IMR-90 (cell line): Measurements from ENCODE around the gene ZBTB25. TPM values are rescaled to one million over a fixed set of nuclear protein-coding genes. Genes with fewer than 3 reads are reported as not detected.

Source experiments
- ATAC-seq: fragments of 200-7000 bp; cut with Tn5 transposase; 2 replicates; pipeline ENCODE4 v1.9.1; 2020; ENCODE audit warnings: low read depth, mild to moderate bottlenecking, moderate library complexity
- BruUV-seq: library from RNA; stranded (reverse); fragments of 400-500 nt; replicated peaks from 2 replicates; lab custom pipeline; 2021; lab: Mats Ljungman, UMichigan
- CTCF ChIA-PET: fragments of 300-600 bp; formaldehyde crosslinking; extraction: SDS; loops from one replicate; lab custom pipeline; 2021; ENCODE audit warnings: antibody characterized with exemption; lab: Yijun Ruan, JAX
- POLR2A ChIA-PET: fragments of 300-600 bp; sonication (Branson Sonifier 250); formaldehyde crosslinking; loops from one replicate; lab custom pipeline; 2022; ENCODE audit warnings: antibody characterized with exemption; ENCODE audit not compliant: unreplicated experiment; lab: Charles Lee
- DNase-seq: peaks from one replicate; pipeline ENCODE4 v3.0.0; 2013
- H2AFZ ChIP-seq: replicated peaks from 2 replicates; pipeline ENCODE3; 2013; ENCODE audit warnings: low read length, mild to moderate bottlenecking; ENCODE audit not compliant: poor library complexity
- H2AK5ac ChIP-seq: 2 replicates; pipeline ENCODE4 v1.6.1; 2013; ENCODE audit warnings: low read depth, low read length, inconsistent platforms
- H2AK9ac ChIP-seq: replicated peaks from 2 replicates; pipeline ENCODE3; 2013; ENCODE audit warnings: mild to moderate bottlenecking, low read depth, low read length, moderate library complexity; ENCODE audit not compliant: poor library complexity
- H2BK120ac ChIP-seq: 2 replicates; pipeline ENCODE4 v1.6.1; 2013; ENCODE audit warnings: low read depth, low read length, inconsistent platforms
- H2BK15ac ChIP-seq: 3 replicates; pipeline ENCODE4 v1.6.1; 2013; ENCODE audit warnings: low read depth, low read length, inconsistent platforms
- H2BK20ac ChIP-seq: 2 replicates; pipeline ENCODE4 v1.6.1; 2013; ENCODE audit warnings: low read depth, mild to moderate bottlenecking, inconsistent platforms, low read length, moderate library complexity
- H2BK5ac ChIP-seq: 2 replicates; pipeline ENCODE4 v1.6.1; 2013; ENCODE audit warnings: mild to moderate bottlenecking, low read depth, low read length, inconsistent platforms; ENCODE audit not compliant: poor library complexity, severe bottlenecking
- H3K14ac ChIP-seq: replicated peaks from 2 replicates; pipeline ENCODE4 v1.6.1; 2013; ENCODE audit warnings: low read depth, low read length, inconsistent platforms
- H3K18ac ChIP-seq: 2 replicates; pipeline ENCODE4 v1.6.1; 2013; ENCODE audit warnings: low read depth, low read length, control low read depth
- H3K23ac ChIP-seq: 2 replicates; pipeline ENCODE4 v1.6.1; 2013; ENCODE audit warnings: low read depth, low read length, inconsistent platforms
- H3K27ac ChIP-seq: 2 replicates; pipeline ENCODE4 v1.5.1; 2013; ENCODE audit warnings: mild to moderate bottlenecking, control low read depth, low read length; ENCODE audit not compliant: insufficient read depth
- H3K27me3 ChIP-seq: 2 replicates; pipeline ENCODE4 v1.6.1; 2013; ENCODE audit warnings: low read length; ENCODE audit not compliant: control insufficient read depth, insufficient read depth
- H3K36me3 ChIP-seq: 2 replicates; pipeline ENCODE4 v1.6.1; 2013; ENCODE audit warnings: low read length, mixed read lengths; ENCODE audit not compliant: control insufficient read depth, insufficient read depth
- H3K4ac ChIP-seq: 2 replicates; pipeline ENCODE4 v1.6.1; 2013; ENCODE audit warnings: low read depth, low read length, inconsistent platforms
- H3K4me1 ChIP-seq: 2 replicates; pipeline ENCODE4 v1.6.1; 2013; ENCODE audit warnings: low read length, mixed read lengths; ENCODE audit not compliant: control insufficient read depth, insufficient read depth
- H3K4me2 ChIP-seq: 2 replicates; pipeline ENCODE4 v1.6.1; 2013; ENCODE audit warnings: low read depth, mild to moderate bottlenecking, control low read depth, low read length, moderate library complexity
- H3K4me3 ChIP-seq: 2 replicates; pipeline ENCODE4 v1.5.1; 2013; ENCODE audit warnings: low read depth, mild to moderate bottlenecking, control low read depth, low read length, moderate library complexity; ENCODE audit not compliant: insufficient read depth
- H3K56ac ChIP-seq: 2 replicates; pipeline ENCODE4 v1.6.1; 2013; ENCODE audit warnings: low read length, inconsistent platforms; ENCODE audit not compliant: insufficient read depth; ENCODE audit errors: extremely low read depth
- H3K79me1 ChIP-seq, 2 experiments: 2 replicates each; pipeline ENCODE4 v1.6.1; 2013; ENCODE audit warnings: low read length in 2 of 2, inconsistent platforms in 1 of 2, low read depth in 1 of 2
- H3K9ac ChIP-seq: 2 replicates; pipeline ENCODE4 v1.6.1; 2013; ENCODE audit warnings: low read depth, low read length, control low read depth
- H3K9me1 ChIP-seq: 2 replicates; pipeline ENCODE4 v1.6.1; 2013; ENCODE audit warnings: low read length, inconsistent platforms; ENCODE audit not compliant: insufficient read depth
- H3K9me3 ChIP-seq: 2 replicates; pipeline ENCODE4 v1.6.1; 2013; ENCODE audit warnings: low read length; ENCODE audit not compliant: control insufficient read depth, insufficient read depth
- H4K20me1 ChIP-seq: 2 replicates; pipeline ENCODE4 v1.6.1; 2013; ENCODE audit warnings: low read length, inconsistent platforms; ENCODE audit not compliant: insufficient read depth
- H4K5ac ChIP-seq: 2 replicates; pipeline ENCODE4 v1.6.1; 2013; ENCODE audit warnings: mild to moderate bottlenecking, low read depth, low read length, control low read depth
- H4K8ac ChIP-seq, 2 experiments: 2 replicates each; pipeline ENCODE4 v1.6.1; 2013; ENCODE audit warnings: low read depth in 2 of 2, low read length in 2 of 2, control low read depth in 1 of 2, inconsistent platforms in 1 of 2
- H4K91ac ChIP-seq: 2 replicates; pipeline ENCODE4 v1.6.1; 2013; ENCODE audit warnings: low read depth, low read length, inconsistent platforms; ENCODE audit not compliant: insufficient read depth
- BHLHE40 ChIP-seq: fragments of 150-350 bp; IDR thresholded peaks from 2 replicates; pipeline ENCODE4 v1.6.1; 2016; ENCODE audit warnings: mild to moderate bottlenecking, low read depth, low read length
- CEBPB ChIP-seq: IDR thresholded peaks from 2 replicates; pipeline ENCODE4 v1.6.1; 2012; ENCODE audit warnings: low read depth, low read length, improper control_type of control experiment
- CHD1 ChIP-seq: IDR thresholded peaks from 2 replicates; pipeline ENCODE4 v1.6.1; 2012; ENCODE audit warnings: low read depth, low read length, improper control_type of control experiment
- FOS ChIP-seq: fragments of 150-350 bp; IDR thresholded peaks from 2 replicates; pipeline ENCODE4 v1.6.1; 2016; ENCODE audit warnings: low read depth, low read length
- MAFK ChIP-seq: IDR thresholded peaks from 2 replicates; pipeline ENCODE4 v1.6.1; 2012; ENCODE audit warnings: low read depth, low read length, improper control_type of control experiment
- MAZ ChIP-seq: IDR thresholded peaks from 2 replicates; pipeline ENCODE4 v1.6.1; 2012; ENCODE audit warnings: low read depth, mild to moderate bottlenecking, low read length, improper control_type of control experiment, moderate library complexity, borderline replicate concordance
- MXI1 ChIP-seq: IDR thresholded peaks from 2 replicates; pipeline ENCODE4 v1.6.1; 2012; ENCODE audit warnings: low read depth, mild to moderate bottlenecking, low read length, moderate library complexity, borderline replicate concordance
- NFE2L2 ChIP-seq: fragments of 150-350 bp; IDR thresholded peaks from 2 replicates; pipeline ENCODE4 v1.6.1; 2016; ENCODE audit warnings: low read depth, mild to moderate bottlenecking, low read length
- POLR2A ChIP-seq: IDR thresholded peaks from 2 replicates; pipeline ENCODE4 v1.6.1; 2012; ENCODE audit warnings: mild to moderate bottlenecking, low read depth, low read length
- RAD21 ChIP-seq: IDR thresholded peaks from 2 replicates; pipeline ENCODE4 v1.6.1; 2012; ENCODE audit warnings: low read length, improper control_type of control experiment
- RCOR1 ChIP-seq: IDR thresholded peaks from 2 replicates; pipeline ENCODE4 v1.6.1; 2012; ENCODE audit warnings: mild to moderate bottlenecking, low read length, improper control_type of control experiment; ENCODE audit not compliant: insufficient replicate concordance
- RFX5 ChIP-seq: IDR thresholded peaks from 2 replicates; pipeline ENCODE4 v1.8.0; 2012; ENCODE audit warnings: low read depth, mild to moderate bottlenecking, low read length, moderate library complexity
- SMC3 ChIP-seq: fragments of 150-350 bp; IDR thresholded peaks from 2 replicates; pipeline ENCODE4 v1.6.1; 2016; ENCODE audit warnings: low read depth, mild to moderate bottlenecking, antibody characterized with exemption, low read length, moderate library complexity
- WGBS, 2 experiments: methylation state at CpG; one replicate each; pipeline versions ENCODE4 v1.1.5 to v1.1.7; 2013; ENCODE audit warnings: missing lambda C conversion rate in 2 of 2; ENCODE audit not compliant: insufficient read length in 1 of 2; ENCODE audit errors: extremely low coverage in 2 of 2; 5-methylcytosine and 5-hydroxymethylcytosine counted together
- dilution Hi-C: fragments of 300-500 bp; cut with HindIII; formaldehyde crosslinking; loops from one replicate; pipeline ENCODE4 v1.14.3; 2018; ENCODE audit warnings: low sequenced_read_pairs; ENCODE audit not compliant: unreplicated experiment
- in situ Hi-C: fragments of 300-500 bp; cut with MboI; formaldehyde crosslinking; loops from 3 replicates; pipeline ENCODE4 v1.14.3; 2019; ENCODE audit warnings: low sequenced_read_pairs, inconsistent platforms, mixed read lengths
- intact Hi-C: fragments of 100-400 bp; cut with micrococcal nuclease; formaldehyde crosslinking; loops from 2 replicates; pipeline ENCODE4 v1.10.0; 2022
- polyA plus RNA-seq, 3 experiments: library from polyadenylated mRNA; depleted of rRNA; stranded (reverse); fragments of >200 nt; gene quantifications; 2 replicates each; pipeline ENCODE4 v1.2.3, GENCODE V29; 2012; ENCODE audit warnings: low replicate concordance in 1 of 3
- total RNA-seq: library from RNA; depleted of rRNA; stranded (reverse); fragments of >200 nt; gene quantifications from 2 replicates; pipeline ENCODE4 v1.2.3, GENCODE V29; 2012
- TF ChIP-seq, protein P1 (sequence below): fragments of 150-350 bp; IDR thresholded peaks from 2 replicates; pipeline ENCODE4 v1.6.1; 2016; ENCODE audit warnings: low read depth, mild to moderate bottlenecking, low read length, moderate library complexity, borderline replicate concordance
- TF ChIP-seq, protein P2 (sequence below): conservative IDR thresholded peaks from 2 replicates; pipeline ENCODE4 v1.5.1; 2012; ENCODE audit warnings: mild to moderate bottlenecking, low read depth, low read length, improper control_type of control experiment
- TF ChIP-seq, protein P3 (sequence below): fragments of 150-350 bp; IDR thresholded peaks from 2 replicates; pipeline ENCODE4 v1.6.1; 2017; ENCODE audit warnings: mild to moderate bottlenecking, antibody characterized with exemption, low read length, low read depth

The ZBTB25 gene
- total and polyA plus RNA-seq, 2 of the 4 experiments (the other 2 are of a cell fraction): 4.4 to 6.6 TPM

- H3K4me1 ChIP-seq: no peaks in the 10 kb centered on the region
- H2BK20ac ChIP-seq: no peak overlapping the region
- H3K27me3 ChIP-seq: no peaks in the 10 kb centered on the region
- no peak overlapping the region for H4K5ac ChIP-seq
- no peak overlapping the region for H4K8ac ChIP-seq
- TF ChIP-seq RFX5 (no peak), MXI1 (no peak), MAZ (no peak), CHD1 (no peak), MAFK (no peak), FOS (no peak), BHLHE40 (no peak), SMC3 (no peak), RAD21 (no peak), RCOR1 (no peak), NFE2L2 (no peak), POLR2A (no peak), CEBPB (no peak)
- TF ChIP-seq, protein P1, sequence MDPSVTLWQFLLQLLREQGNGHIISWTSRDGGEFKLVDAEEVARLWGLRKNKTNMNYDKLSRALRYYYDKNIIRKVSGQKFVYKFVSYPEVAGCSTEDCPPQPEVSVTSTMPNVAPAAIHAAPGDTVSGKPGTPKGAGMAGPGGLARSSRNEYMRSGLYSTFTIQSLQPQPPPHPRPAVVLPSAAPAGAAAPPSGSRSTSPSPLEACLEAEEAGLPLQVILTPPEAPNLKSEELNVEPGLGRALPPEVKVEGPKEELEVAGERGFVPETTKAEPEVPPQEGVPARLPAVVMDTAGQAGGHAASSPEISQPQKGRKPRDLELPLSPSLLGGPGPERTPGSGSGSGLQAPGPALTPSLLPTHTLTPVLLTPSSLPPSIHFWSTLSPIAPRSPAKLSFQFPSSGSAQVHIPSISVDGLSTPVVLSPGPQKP: no peak
- TF ChIP-seq, protein P2, sequence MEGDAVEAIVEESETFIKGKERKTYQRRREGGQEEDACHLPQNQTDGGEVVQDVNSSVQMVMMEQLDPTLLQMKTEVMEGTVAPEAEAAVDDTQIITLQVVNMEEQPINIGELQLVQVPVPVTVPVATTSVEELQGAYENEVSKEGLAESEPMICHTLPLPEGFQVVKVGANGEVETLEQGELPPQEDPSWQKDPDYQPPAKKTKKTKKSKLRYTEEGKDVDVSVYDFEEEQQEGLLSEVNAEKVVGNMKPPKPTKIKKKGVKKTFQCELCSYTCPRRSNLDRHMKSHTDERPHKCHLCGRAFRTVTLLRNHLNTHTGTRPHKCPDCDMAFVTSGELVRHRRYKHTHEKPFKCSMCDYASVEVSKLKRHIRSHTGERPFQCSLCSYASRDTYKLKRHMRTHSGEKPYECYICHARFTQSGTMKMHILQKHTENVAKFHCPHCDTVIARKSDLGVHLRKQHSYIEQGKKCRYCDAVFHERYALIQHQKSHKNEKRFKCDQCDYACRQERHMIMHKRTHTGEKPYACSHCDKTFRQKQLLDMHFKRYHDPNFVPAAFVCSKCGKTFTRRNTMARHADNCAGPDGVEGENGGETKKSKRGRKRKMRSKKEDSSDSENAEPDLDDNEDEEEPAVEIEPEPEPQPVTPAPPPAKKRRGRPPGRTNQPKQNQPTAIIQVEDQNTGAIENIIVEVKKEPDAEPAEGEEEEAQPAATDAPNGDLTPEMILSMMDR: no peak
- TF ChIP-seq, protein P3, sequence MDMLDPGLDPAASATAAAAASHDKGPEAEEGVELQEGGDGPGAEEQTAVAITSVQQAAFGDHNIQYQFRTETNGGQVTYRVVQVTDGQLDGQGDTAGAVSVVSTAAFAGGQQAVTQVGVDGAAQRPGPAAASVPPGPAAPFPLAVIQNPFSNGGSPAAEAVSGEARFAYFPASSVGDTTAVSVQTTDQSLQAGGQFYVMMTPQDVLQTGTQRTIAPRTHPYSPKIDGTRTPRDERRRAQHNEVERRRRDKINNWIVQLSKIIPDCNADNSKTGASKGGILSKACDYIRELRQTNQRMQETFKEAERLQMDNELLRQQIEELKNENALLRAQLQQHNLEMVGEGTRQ: no peak
- H3K56ac ChIP-seq: no peak overlapping the region
- no peak overlapping the region for H3K27ac ChIP-seq
- H2BK15ac ChIP-seq: no peak overlapping the region
- ChIA-PET CTCF (no interaction called here), POLR2A (no interaction called here)
- H3K4ac ChIP-seq: no peak overlapping the region
- no peak overlapping the region for H3K23ac ChIP-seq
- no peaks in the 10 kb centered on the region; the same call in 1 of the 2 replicates for H3K9me1 ChIP-seq
- H2BK5ac ChIP-seq: no peak overlapping the region
- H2AK9ac ChIP-seq: no peak overlapping the region
- DNase-seq: no peak
- no peak overlapping the region for H2AK5ac ChIP-seq
- ATAC-seq: no peak
- no peak overlapping the region for H3K18ac ChIP-seq
- H2AFZ ChIP-seq: no peak overlapping the region
- H2BK120ac ChIP-seq: no peak overlapping the region
- no peaks in the 10 kb centered on the region for H4K20me1 ChIP-seq
- in situ Hi-C loops (no loop called here), dilution Hi-C loops (no loop called here), intact Hi-C loops (no loop called here)
- H3K4me3 ChIP-seq: no peak overlapping the region
- H4K91ac ChIP-seq: no peak overlapping the region
- WGBS, 2 experiments: no CpG with 5 or more reads among the region's 7 CpGs
- H3K79me1 ChIP-seq: peaks cover 0 to 10% of the 10 kb centered on the region in 2 experiments; a peak in 3 of 4 replicates
- no peaks in the 10 kb centered on the region for H3K9me3 ChIP-seq
- H3K4me2 ChIP-seq: no peak overlapping the region
- no peak overlapping the region for H3K9ac ChIP-seq
- H3K14ac ChIP-seq: no peak overlapping the region
- peaks cover 5% of the 10 kb centered on the region for H3K36me3 ChIP-seq
- no TSS peak for BruUV-seq
Observed at GRCh38 chr14:64409126-64409920, 94.3 kb downstream of the ZBTB25 start.
